ENCODE results near the gene SMAD1. TPM values are rescaled to one million over a fixed set of nuclear protein-coding genes. Genes with fewer than 3 reads are reported as not detected.

Gene SMAD1
- polyA plus RNA-seq, 1 of the 3 experiments (the other 2 are of a cell fraction): 46.0 TPM

DNA sequence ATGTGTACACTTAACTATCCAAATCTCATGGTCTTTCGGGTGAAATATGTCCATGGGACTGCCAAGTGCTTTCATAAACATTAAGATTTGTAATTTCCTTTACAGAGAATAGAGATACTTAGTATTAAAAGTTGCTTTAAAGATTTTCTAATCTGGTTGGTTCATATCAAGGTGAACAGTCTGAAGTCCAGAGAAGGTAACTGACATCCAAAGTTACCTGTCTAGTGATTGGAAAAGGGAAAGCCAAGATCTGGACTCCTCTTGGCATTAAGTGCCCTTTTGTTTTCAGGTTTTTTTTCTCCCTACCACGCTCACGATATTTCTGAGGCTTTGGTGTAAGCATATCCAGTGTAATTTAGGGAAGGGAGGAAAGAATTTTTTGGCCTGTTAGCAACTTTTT lies 5.0 kb downstream of the SMAD1 start:
- Histone ChIP-seq H4K20me1 (ENCODE audit: insufficient read depth) (peaks cover 34% of the 10 kb centered on the region; the same call in 1 of the 2 replicates), H3K36me3 (replicated peaks in 1 of 2; ENCODE audit: control insufficient read depth in 1 of 2, insufficient read depth in 2 of 2, low read length in 1 of 2) (no peaks in the 10 kb centered on the region), H2AFZ (ENCODE audit: low read depth) (no peak overlapping the region), H3K27me3 (ENCODE audit: insufficient read depth) (no peaks in the 10 kb centered on the region), H3K9me2 (no peaks in the 10 kb centered on the region), H3K4me3 (ENCODE audit: low read depth in 2 of 2, low read length in 1 of 2) (no peak overlapping the region), H3K4me2 (no peak overlapping the region), H3F3A (replicated peaks; ENCODE audit: insufficient read depth) (no peaks in the 10 kb centered on the region), H3K79me2 (ENCODE audit: insufficient read depth) (peaks cover 84% of the 10 kb centered on the region), H3K27ac (ENCODE audit: low read depth in 2 of 2, low read length in 1 of 2) (no peak overlapping the region), H3K4me1 (ENCODE audit: control insufficient read depth in 1 of 2, insufficient read depth in 2 of 2, low read depth in 1 of 2, low read length in 1 of 2) (peaks cover 8 to 16% of the 10 kb centered on the region in 2 experiments; a peak in 3 of 4 replicates), H3K9ac (no peak overlapping the region), H3K9me3 (no peaks in the 10 kb centered on the region)
- TF ChIP-seq NFIC (IDR thresholded peaks at IDR 0.05; ENCODE audit: borderline replicate concordance) (no peak), RFX5 (IDR thresholded peaks at IDR 0.05; ENCODE audit: low read length) (no peak), RCOR1 (IDR thresholded peaks at IDR 0.05; ENCODE audit: low read length) (no peak), GATA2 (CRISPR knock-in tag; IDR thresholded peaks at IDR 0.05) (no peak), MEF2A (IDR thresholded peaks at IDR 0.05; ENCODE audit: borderline replicate concordance, low read depth) (no peak), TCF12 (IDR thresholded peaks at IDR 0.05) (no peak), FOSL2 (IDR thresholded peaks at IDR 0.05; ENCODE audit: borderline replicate concordance, low read depth) (no peak), FOXJ3 (CRISPR knock-in tag; IDR thresholded peaks at IDR 0.05) (no peak), FOXM1 (IDR thresholded peaks at IDR 0.05; ENCODE audit: low read depth) (no peak), MXI1 (IDR thresholded peaks at IDR 0.05; ENCODE audit: low read depth, low read length) (no peak), TAF1 (IDR thresholded peaks at IDR 0.05; ENCODE audit: borderline replicate concordance, low read depth, low read length) (no peak), NRF1 (IDR thresholded peaks at IDR 0.05; ENCODE audit: low read depth, low read length) (no peak), POLR2AphosphoS5 (IDR thresholded peaks at IDR 0.05; ENCODE audit: low read depth, low read length) (no peak), EP300 (IDR thresholded peaks at IDR 0.05; ENCODE audit: borderline replicate concordance in 1 of 2, low read depth in 1 of 2, low read length in 1 of 2) (no peak), RAD21 (IDR thresholded peaks at IDR 0.05; ENCODE audit: low read length) (no peak), RXRA (IDR thresholded peaks at IDR 0.05; ENCODE audit: borderline replicate concordance, low read depth) (no peak), SMC3 (IDR thresholded peaks at IDR 0.05; ENCODE audit: low read depth, low read length) (no peak)
- TF ChIP-seq, protein P1, sequence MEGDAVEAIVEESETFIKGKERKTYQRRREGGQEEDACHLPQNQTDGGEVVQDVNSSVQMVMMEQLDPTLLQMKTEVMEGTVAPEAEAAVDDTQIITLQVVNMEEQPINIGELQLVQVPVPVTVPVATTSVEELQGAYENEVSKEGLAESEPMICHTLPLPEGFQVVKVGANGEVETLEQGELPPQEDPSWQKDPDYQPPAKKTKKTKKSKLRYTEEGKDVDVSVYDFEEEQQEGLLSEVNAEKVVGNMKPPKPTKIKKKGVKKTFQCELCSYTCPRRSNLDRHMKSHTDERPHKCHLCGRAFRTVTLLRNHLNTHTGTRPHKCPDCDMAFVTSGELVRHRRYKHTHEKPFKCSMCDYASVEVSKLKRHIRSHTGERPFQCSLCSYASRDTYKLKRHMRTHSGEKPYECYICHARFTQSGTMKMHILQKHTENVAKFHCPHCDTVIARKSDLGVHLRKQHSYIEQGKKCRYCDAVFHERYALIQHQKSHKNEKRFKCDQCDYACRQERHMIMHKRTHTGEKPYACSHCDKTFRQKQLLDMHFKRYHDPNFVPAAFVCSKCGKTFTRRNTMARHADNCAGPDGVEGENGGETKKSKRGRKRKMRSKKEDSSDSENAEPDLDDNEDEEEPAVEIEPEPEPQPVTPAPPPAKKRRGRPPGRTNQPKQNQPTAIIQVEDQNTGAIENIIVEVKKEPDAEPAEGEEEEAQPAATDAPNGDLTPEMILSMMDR (IDR thresholded peaks at IDR 0.05): no peak
- TF ChIP-seq, protein P2, sequence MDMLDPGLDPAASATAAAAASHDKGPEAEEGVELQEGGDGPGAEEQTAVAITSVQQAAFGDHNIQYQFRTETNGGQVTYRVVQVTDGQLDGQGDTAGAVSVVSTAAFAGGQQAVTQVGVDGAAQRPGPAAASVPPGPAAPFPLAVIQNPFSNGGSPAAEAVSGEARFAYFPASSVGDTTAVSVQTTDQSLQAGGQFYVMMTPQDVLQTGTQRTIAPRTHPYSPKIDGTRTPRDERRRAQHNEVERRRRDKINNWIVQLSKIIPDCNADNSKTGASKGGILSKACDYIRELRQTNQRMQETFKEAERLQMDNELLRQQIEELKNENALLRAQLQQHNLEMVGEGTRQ (IDR thresholded peaks at IDR 0.05; ENCODE audit: borderline replicate concordance, low read depth, low read length): no peak
- TF ChIP-seq, protein P3, sequence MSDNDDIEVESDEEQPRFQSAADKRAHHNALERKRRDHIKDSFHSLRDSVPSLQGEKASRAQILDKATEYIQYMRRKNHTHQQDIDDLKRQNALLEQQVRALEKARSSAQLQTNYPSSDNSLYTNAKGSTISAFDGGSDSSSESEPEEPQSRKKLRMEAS (IDR thresholded peaks at IDR 0.05; ENCODE audit: low read depth): no peak
- ChIA-PET POLR2A (no interaction called here), CTCF (interaction anchor here (0.9 kb wide), 1 partner anchor 163 kb away, joined by 3 read pairs; no protein-coding TSS in a partner anchor)
- no peak for DNase-seq
- 98% methylated on average over 3 of the region's 3 CpGs for WGBS (ENCODE audit: low lambda C conversion rate)

Measured in SK-N-SH (cell line).